HEK293T (cell line): ENCODE measurements around the gene SENP1.

Experiments used
- BHLHE40 ChIP-seq: fragments of 450-650 bp; IDR thresholded peaks from 2 replicates; pipeline ENCODE4 v1.6.1; 2016; ENCODE audit warnings: mild to moderate bottlenecking, moderate library complexity, borderline replicate concordance
- CTBP1 ChIP-seq: fragments of 450-650 bp; IDR thresholded peaks from 2 replicates; pipeline ENCODE4 v1.6.1; 2016; ENCODE audit warnings: borderline replicate concordance
- HDGF ChIP-seq: fragments of 450-650 bp; IDR thresholded peaks from 2 replicates; pipeline ENCODE4 v1.6.1; 2017; ENCODE audit warnings: antibody characterized with exemption, borderline replicate concordance
- SP1 ChIP-seq: fragments of 450-650 bp; IDR thresholded peaks from 2 replicates; pipeline ENCODE4 v1.6.1; 2017

DNA sequence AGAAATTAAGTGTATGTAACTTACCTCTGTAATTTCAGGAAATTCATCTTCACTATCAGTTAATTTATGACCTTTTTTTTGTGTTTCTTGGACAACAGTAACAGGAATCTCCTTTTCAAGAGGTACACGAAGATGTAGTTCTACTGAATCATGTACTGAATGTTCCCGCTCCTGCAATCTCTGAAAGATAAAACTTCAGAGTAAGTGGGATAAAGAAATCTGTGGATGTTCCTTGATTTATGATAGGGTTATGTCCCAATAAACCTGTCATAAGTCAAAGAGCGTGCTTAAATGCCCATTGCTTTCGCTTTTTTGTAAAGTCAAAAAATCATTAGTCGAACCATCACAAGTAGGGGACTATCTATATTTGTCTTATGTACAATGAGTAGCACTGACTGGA is 40.8 kb downstream of the SENP1 start:
- TF ChIP-seq CTBP1, result no peak
- TF ChIP-seq HDGF, result no peak
- no peak for TF ChIP-seq SP1
- TF ChIP-seq BHLHE40, result no peak
